Measurements from ENCODE around the gene TMEM138. TPM values are rescaled to one million over a fixed set of nuclear protein-coding genes. Genes with fewer than 3 reads are reported as not detected.

Gene TMEM138
- total RNA-seq, 6 experiments from 2014 or later = 49.0 to 63.1 (median 58.0) TPM

- no peaks in the 10 kb centered on the region for H3K27me3 Mint-ChIP-seq (ENCODE audit: insufficient read depth)
- no peak for DNase-seq
- H3K4me1 Mint-ChIP-seq (ENCODE audit: low read depth) = peaks cover 13% of the 10 kb centered on the region
- H3K4me3 Mint-ChIP-seq = no peak overlapping the region
- H3K36me3 Mint-ChIP-seq (ENCODE audit: low read depth) = peaks cover 48% of the 10 kb centered on the region
- H3K27ac Mint-ChIP-seq = peak overlapping the region; percentile 52; the same call in 1 of the 2 replicates
- no peaks in the 10 kb centered on the region for H3K9me3 Mint-ChIP-seq
- TF ChIP-seq CTCF (IDR thresholded peaks at IDR 0.05) = no peak
Measured at GRCh38 chr11:61414547-61414946, 52.4 kb downstream of the TMEM138 start.

- no peaks in the 10 kb centered on the region for H3K9me3 Mint-ChIP-seq
- peaks cover 13% of the 10 kb centered on the region for H3K4me1 Mint-ChIP-seq (ENCODE audit: low read depth)
- H3K27me3 Mint-ChIP-seq (ENCODE audit: insufficient read depth) = no peaks in the 10 kb centered on the region
- no peak overlapping the region for H3K27ac Mint-ChIP-seq
- no peak for DNase-seq
- no peak overlapping the region for H3K4me3 Mint-ChIP-seq
- peaks cover 51% of the 10 kb centered on the region for H3K36me3 Mint-ChIP-seq (ENCODE audit: low read depth)
- TF ChIP-seq CTCF (IDR thresholded peaks at IDR 0.05) = no peak
Measured at GRCh38 chr11:61415381-61415780, 53.2 kb downstream of the TMEM138 start.

- no peak for TF ChIP-seq CTCF (IDR thresholded peaks at IDR 0.05)
- Mint-ChIP-seq H3K4me1 (ENCODE audit: low read depth) (peaks cover 13% of the 10 kb centered on the region), H3K27ac (peak overlapping the region; percentile 2; the same call in 1 of the 2 replicates), H3K27me3 (ENCODE audit: insufficient read depth) (no peaks in the 10 kb centered on the region), H3K36me3 (ENCODE audit: low read depth) (peaks cover 47% of the 10 kb centered on the region), H3K9me3 (no peaks in the 10 kb centered on the region), H3K4me3 (no peak overlapping the region)
- DNase-seq = no peak
Measured at GRCh38 chr11:61416941-61417340, 54.8 kb downstream of the TMEM138 start.

- Mint-ChIP-seq H3K4me3 (no peak overlapping the region), H3K4me1 (ENCODE audit: low read depth) (peaks cover 13% of the 10 kb centered on the region), H3K9me3 (no peaks in the 10 kb centered on the region), H3K27ac (peak overlapping the region; percentile 64), H3K27me3 (ENCODE audit: insufficient read depth) (no peaks in the 10 kb centered on the region), H3K36me3 (ENCODE audit: low read depth) (peaks cover 51% of the 10 kb centered on the region)
- no peak for TF ChIP-seq CTCF (IDR thresholded peaks at IDR 0.05)
- peak; percentile 13 for DNase-seq
Measured at GRCh38 chr11:61417670-61418069, 55.5 kb downstream of the TMEM138 start.

GRCh38 chr11:61418136-61418535 is 56.0 kb downstream of the TMEM138 start:
- Mint-ChIP-seq H3K4me1 (ENCODE audit: low read depth) (peaks cover 13% of the 10 kb centered on the region), H3K27ac (peak overlapping the region; percentile 64), H3K4me3 (no peak overlapping the region), H3K9me3 (no peaks in the 10 kb centered on the region), H3K36me3 (ENCODE audit: low read depth) (peaks cover 52% of the 10 kb centered on the region), H3K27me3 (ENCODE audit: insufficient read depth) (no peaks in the 10 kb centered on the region)
- no peak for DNase-seq
- TF ChIP-seq CTCF (IDR thresholded peaks at IDR 0.05) = no peak

Other genes with a start within 250 kb of the TMEM138 start
- gene VPS37C, start 200.9 kb upstream of the TMEM138 start, total RNA-seq (2021; fragmentation: NEBNext Ultra II Directional; extraction: Animal tissue kit (Norgen Biotek cat#: 25700)) = 10 to 100 TPM; 14.6 to 17.0 (median 16.0) TPM
- gene PGA3, start 158.9 kb upstream of the TMEM138 start, total RNA-seq (2021; fragmentation: NEBNext Ultra II Directional; extraction: Animal tissue kit (Norgen Biotek cat#: 25700)) = under 1 TPM in 5 of 6 experiments, not detected in 1; 0.21 to 0.37 (median 0.24) TPM
- not detected for gene PGA4, start 140.0 kb upstream of the TMEM138 start, total RNA-seq (2021; fragmentation: NEBNext Ultra II Directional; extraction: Animal tissue kit (Norgen Biotek cat#: 25700))
- not detected for gene PGA5, start 121.2 kb upstream of the TMEM138 start, total RNA-seq (2021; fragmentation: NEBNext Ultra II Directional; extraction: Animal tissue kit (Norgen Biotek cat#: 25700))
- 1 to 10 TPM in 1 of 6 experiments, under 1 TPM in 5; 0.47 to 1.5 (median 0.74) TPM for gene VWCE, start 67.1 kb upstream of the TMEM138 start, total RNA-seq (2021; fragmentation: NEBNext Ultra II Directional; extraction: Animal tissue kit (Norgen Biotek cat#: 25700))
- gene DDB1, start 29.3 kb upstream of the TMEM138 start, total RNA-seq (2021; fragmentation: NEBNext Ultra II Directional; extraction: Animal tissue kit (Norgen Biotek cat#: 25700)) = 100 to 1,000 TPM; 241 to 285 (median 267) TPM
- gene TKFC, start 29.1 kb upstream of the TMEM138 start, total RNA-seq (2021; fragmentation: NEBNext Ultra II Directional; extraction: Animal tissue kit (Norgen Biotek cat#: 25700)) = 10 to 100 TPM; 27.3 to 43.0 (median 31.8) TPM
- 10 to 100 TPM; 38.7 to 52.8 (median 46.7) TPM for gene CYB561A3, start 492 bp upstream of the TMEM138 start, total RNA-seq (2021; fragmentation: NEBNext Ultra II Directional; extraction: Animal tissue kit (Norgen Biotek cat#: 25700))
- 1 to 10 TPM; 5.9 to 9.5 (median 8.3) TPM for gene TMEM216, start 30.2 kb downstream of the TMEM138 start, total RNA-seq (2021; fragmentation: NEBNext Ultra II Directional; extraction: Animal tissue kit (Norgen Biotek cat#: 25700))
- gene CPSF7, start 67.6 kb downstream of the TMEM138 start, total RNA-seq (2021; fragmentation: NEBNext Ultra II Directional; extraction: Animal tissue kit (Norgen Biotek cat#: 25700)) = 10 to 100 TPM; 56.9 to 72.4 (median 64.8) TPM
- gene SDHAF2, start 67.8 kb downstream of the TMEM138 start, total RNA-seq (2021; fragmentation: NEBNext Ultra II Directional; extraction: Animal tissue kit (Norgen Biotek cat#: 25700)) = 10 to 100 TPM; 33.9 to 43.0 (median 38.3) TPM
- gene LRRC10B, start 146.4 kb downstream of the TMEM138 start, total RNA-seq (2021; fragmentation: NEBNext Ultra II Directional; extraction: Animal tissue kit (Norgen Biotek cat#: 25700)) = not detected
- under 1 TPM in 3 of 6 experiments, not detected in 3; 0.05 to 0.21 (median 0.11) TPM for gene SYT7, start 218.7 kb downstream of the TMEM138 start, total RNA-seq (2021; fragmentation: NEBNext Ultra II Directional; extraction: Animal tissue kit (Norgen Biotek cat#: 25700))